ENCODE measurements around the gene EIF4E. TPM values are rescaled to one million over a fixed set of nuclear protein-coding genes. Genes with fewer than 3 reads are reported as not detected.
A peak's percentile ranks its signal among the peaks of the same experiment; 100 is the strongest.

EIF4E gene
- total RNA-seq, 1 donor from 2014 or later, result 61.0 TPM

DNA sequence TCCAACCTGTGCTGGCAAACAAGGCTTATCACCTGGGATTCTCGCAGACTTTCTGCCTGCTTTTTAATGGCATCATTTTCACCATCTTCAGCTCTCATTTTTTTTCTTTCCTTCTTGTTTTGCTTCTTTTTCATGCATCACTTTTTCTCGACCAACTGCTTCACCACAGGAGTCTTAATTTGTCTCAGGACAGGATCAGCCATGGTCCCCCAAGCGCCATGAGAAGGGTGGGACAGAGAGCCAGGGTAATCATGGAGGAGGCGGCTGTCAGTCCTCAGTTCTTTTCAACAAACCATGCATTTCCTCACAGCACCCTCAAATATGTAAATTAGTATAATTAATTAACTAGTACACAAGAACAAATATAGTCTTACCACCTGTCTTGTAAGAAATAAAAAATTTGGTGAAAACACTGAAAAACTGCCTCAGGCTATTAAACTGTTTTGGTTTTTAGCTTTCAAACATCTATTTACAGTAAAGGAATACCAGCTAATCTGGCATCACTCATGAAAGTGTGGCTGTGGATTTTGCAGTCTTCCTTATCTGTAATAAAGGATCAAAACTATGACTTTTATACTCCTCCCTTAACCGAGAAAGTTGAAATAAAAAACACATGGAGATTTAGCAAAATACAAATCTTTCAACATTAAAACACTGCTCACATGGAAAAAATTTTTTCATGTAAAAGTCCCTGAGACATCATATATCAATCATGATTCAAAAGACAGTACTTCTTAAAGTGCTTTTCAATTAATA is 19.1 kb downstream of the EIF4E start:
- TF ChIP-seq, protein P1, sequence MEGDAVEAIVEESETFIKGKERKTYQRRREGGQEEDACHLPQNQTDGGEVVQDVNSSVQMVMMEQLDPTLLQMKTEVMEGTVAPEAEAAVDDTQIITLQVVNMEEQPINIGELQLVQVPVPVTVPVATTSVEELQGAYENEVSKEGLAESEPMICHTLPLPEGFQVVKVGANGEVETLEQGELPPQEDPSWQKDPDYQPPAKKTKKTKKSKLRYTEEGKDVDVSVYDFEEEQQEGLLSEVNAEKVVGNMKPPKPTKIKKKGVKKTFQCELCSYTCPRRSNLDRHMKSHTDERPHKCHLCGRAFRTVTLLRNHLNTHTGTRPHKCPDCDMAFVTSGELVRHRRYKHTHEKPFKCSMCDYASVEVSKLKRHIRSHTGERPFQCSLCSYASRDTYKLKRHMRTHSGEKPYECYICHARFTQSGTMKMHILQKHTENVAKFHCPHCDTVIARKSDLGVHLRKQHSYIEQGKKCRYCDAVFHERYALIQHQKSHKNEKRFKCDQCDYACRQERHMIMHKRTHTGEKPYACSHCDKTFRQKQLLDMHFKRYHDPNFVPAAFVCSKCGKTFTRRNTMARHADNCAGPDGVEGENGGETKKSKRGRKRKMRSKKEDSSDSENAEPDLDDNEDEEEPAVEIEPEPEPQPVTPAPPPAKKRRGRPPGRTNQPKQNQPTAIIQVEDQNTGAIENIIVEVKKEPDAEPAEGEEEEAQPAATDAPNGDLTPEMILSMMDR (IDR thresholded peaks at IDR 0.05), result no peak

DNA sequence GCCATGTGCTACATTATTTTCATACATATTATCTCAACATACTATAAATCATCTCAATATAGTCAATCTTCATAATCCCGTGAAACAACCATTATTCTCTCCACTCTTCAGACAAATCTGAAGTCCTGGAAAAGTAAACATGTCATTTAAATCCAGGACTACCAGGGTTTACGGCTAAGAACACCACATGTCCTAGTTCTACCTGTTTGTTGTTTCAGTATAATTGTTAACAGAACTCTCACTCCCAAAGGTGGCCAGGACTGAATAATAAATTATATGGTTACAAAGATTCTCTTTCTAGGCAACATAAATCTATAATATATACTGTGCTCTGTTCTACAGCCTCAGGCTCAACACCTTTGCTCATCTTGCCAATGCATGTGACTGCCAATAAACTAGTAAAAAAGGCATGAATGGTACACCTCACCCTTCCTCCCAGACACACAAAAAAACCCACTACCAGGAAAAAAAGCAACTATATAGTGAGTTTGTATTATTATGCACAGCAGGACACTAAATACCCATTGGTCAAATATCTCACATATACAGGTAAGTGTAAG is 20.1 kb downstream of the EIF4E start:
- no peaks in the 10 kb centered on the region for H3K36me3 ChIP-seq
- H3K27me3 ChIP-seq (ENCODE audit: low read depth), result no peaks in the 10 kb centered on the region
- H3K27ac ChIP-seq, result no peak overlapping the region
- H3K9me3 ChIP-seq, result no peaks in the 10 kb centered on the region
- ATAC-seq (no peak), DNase-seq (no peak)
- no peak overlapping the region for H3K4me3 ChIP-seq
- intact Hi-C loops (cut with DNase I), result no loop called here
- TF ChIP-seq, protein P1 (IDR thresholded peaks at IDR 0.05), result no peak
- peaks cover 22% of the 10 kb centered on the region for H3K4me1 ChIP-seq

More for the DNA sequence above, 19.1 kb downstream of the EIF4E start:
- DNase-seq (no peak), ATAC-seq (no peak)
- intact Hi-C loops (cut with DNase I), result no loop called here
- no peaks in the 10 kb centered on the region for H3K9me3 ChIP-seq
- H3K36me3 ChIP-seq, result no peaks in the 10 kb centered on the region
- H3K27me3 ChIP-seq (ENCODE audit: low read depth), result no peaks in the 10 kb centered on the region
- peaks cover 25% of the 10 kb centered on the region for H3K4me1 ChIP-seq
- H3K4me3 ChIP-seq, result no peak overlapping the region
- H3K27ac ChIP-seq, result no peak overlapping the region

DNA sequence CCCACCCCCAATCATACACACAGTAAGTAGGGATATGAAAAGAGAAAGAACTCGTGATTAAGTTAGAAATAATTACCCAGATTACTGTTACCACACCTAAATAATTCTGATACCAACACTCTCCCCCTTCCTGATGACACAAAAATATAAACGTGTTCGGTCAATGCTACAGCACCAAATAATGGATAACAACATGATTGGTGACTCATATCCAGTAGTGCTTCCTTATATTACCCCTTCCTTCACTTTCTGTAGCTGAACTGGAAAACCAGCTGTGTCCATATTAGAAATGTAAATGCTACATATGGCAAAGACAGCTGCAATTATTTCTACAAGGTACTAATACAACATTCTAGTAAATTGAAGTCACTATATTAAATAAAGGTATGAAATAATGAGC is 20.8 kb downstream of the EIF4E start:
- TF ChIP-seq, protein P1 (IDR thresholded peaks at IDR 0.05), result no peak
- no peaks in the 10 kb centered on the region for H3K27me3 ChIP-seq (ENCODE audit: low read depth)
- DNase-seq (no peak), ATAC-seq (peak in 1 of 2 donors; percentile 32)
- intact Hi-C loops (cut with DNase I), result no loop called here
- H3K27ac ChIP-seq, result no peak overlapping the region
- H3K36me3 ChIP-seq, result no peaks in the 10 kb centered on the region
- H3K4me1 ChIP-seq, result peaks cover 22% of the 10 kb centered on the region
- no peak overlapping the region for H3K4me3 ChIP-seq
- H3K9me3 ChIP-seq, result no peaks in the 10 kb centered on the region

- DNase-seq (no peak), ATAC-seq (no peak)
- H3K27ac ChIP-seq, result no peak overlapping the region
- H3K4me1 ChIP-seq, result peaks cover 19% of the 10 kb centered on the region
- H3K9me3 ChIP-seq, result no peaks in the 10 kb centered on the region
- no peak overlapping the region for H3K4me3 ChIP-seq
- H3K27me3 ChIP-seq (ENCODE audit: low read depth), result no peaks in the 10 kb centered on the region
- peaks cover 10% of the 10 kb centered on the region for H3K36me3 ChIP-seq
- TF ChIP-seq, protein P1 (IDR thresholded peaks at IDR 0.05), result no peak
- intact Hi-C loops (cut with DNase I), result no loop called here
These were observed 23.1 kb downstream of the EIF4E start for GRCh38 chr4:98905839-98906238.

DNA sequence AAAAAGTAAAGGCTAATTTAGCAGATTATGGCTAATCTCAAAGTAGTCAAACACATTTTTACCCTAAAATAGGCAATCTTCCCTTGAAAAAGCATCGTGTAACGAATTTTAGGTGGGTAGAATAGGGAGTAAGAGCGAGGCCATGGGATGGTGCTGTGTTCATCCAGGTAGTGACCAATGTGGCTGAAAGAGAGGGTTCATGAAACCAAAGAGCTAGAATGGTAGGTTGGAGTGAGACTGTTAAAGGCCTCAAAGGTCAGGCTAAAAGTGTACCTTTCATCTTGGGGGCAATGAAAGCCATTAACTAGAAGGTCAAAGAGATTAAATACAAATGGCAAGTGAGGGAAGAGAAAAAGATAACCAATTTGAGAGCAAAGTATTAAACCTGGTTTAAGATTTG is 23.6 kb downstream of the EIF4E start:
- intact Hi-C loops (cut with DNase I), result no loop called here
- H3K4me3 ChIP-seq, result no peak overlapping the region
- DNase-seq (no peak), ATAC-seq (no peak)
- H3K27me3 ChIP-seq (ENCODE audit: low read depth), result no peaks in the 10 kb centered on the region
- no peak overlapping the region for H3K27ac ChIP-seq
- no peaks in the 10 kb centered on the region for H3K9me3 ChIP-seq
- peaks cover 15% of the 10 kb centered on the region for H3K36me3 ChIP-seq
- TF ChIP-seq, protein P1 (IDR thresholded peaks at IDR 0.05), result no peak
- H3K4me1 ChIP-seq, result peaks cover 16% of the 10 kb centered on the region
